ENCODE measurements around the gene SMIM38. TPM values are rescaled to one million over a fixed set of nuclear protein-coding genes. Genes with fewer than 3 reads are reported as not detected.
"Not testable (repeated sequence)": the region's sequence is repeated elsewhere in the genome, so short reads cannot be mapped to it uniquely, and the experiment has no call there.

Gene SMIM38
- polyA plus RNA-seq, 4 donors, result 0.37 to 2.3 (median 0.50) TPM

DNA sequence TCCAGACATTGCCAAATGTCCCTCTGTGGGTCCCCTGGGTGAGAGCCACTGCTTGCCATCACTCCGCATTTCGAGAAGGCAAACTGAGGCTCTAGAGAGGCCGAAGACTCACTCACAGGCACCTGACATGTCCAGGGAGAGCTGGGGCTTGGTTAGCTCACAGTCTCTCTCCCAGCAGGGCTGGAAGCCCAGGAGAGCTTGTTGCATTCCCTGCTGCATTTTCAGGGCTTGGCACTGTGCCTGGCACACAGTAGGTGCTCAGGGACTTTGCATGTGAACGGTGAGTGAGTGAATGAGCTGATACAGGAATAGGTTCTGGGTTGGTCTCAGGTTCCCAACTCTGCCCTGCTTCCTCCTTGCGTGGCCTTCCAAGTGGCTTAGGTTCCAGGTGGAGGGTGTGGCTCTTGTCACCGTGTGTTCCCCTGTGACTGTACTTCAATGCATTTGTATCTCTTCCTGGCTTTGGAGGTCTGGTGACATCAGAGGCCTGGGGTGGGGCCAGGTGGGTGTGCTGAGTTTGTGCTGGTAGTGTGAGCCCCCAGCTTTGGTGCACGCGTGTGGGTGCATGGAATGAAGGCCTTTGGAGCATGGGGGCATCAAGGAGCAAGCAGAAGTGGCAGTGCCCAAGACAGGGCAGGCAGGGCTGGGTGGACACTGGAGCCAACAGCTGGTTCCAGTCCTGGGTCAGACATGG, 18.4 kb upstream of the SMIM38 start:
- no peak for DNase-seq (ENCODE audit: low read depth in 4 of 4, low spot score in 2 of 4)

DNA sequence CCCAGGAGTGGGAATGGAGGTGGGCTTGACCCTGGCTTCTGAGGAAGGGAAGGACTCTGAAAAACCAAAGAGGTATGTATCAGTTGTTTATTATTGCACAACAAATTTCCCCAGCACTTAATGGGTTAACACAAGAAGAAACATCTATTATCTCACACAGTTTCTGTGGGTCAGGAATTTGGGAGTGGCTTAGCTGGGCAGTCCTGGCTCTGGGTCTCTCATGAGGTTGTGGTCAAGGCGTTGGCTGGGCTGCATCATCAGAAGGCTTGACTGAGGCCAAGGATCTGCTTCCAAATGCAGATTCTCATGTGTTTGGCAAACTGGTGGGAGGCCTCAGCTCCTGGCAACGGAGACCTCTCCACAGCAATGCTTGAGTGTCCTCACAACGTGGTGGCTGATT, 17.5 kb upstream of the SMIM38 start:
- no peak for DNase-seq (ENCODE audit: low read depth in 4 of 4, low spot score in 2 of 4)

DNA sequence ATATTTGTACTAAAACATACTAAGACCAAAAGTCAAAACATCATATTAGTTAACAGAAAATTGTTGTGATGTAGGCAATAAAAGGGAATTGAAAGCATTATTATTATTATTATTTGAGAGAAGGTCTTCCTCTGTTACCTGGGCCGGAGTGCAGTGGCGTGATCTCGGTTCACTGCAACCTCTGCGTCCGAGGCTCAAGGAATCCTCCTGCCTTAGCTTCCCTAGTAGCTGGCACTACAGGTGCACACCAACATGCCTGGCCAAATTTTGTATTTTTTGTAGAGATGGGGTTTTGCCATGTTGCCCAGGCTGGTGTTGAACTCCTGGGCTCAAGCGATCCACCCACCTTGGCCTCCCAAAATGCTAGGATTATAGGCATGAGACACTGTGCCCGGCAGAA, 15.6 kb upstream of the SMIM38 start:
- not testable (repeated sequence) for DNase-seq (ENCODE audit: low read depth in 4 of 4, low spot score in 2 of 4)

DNA sequence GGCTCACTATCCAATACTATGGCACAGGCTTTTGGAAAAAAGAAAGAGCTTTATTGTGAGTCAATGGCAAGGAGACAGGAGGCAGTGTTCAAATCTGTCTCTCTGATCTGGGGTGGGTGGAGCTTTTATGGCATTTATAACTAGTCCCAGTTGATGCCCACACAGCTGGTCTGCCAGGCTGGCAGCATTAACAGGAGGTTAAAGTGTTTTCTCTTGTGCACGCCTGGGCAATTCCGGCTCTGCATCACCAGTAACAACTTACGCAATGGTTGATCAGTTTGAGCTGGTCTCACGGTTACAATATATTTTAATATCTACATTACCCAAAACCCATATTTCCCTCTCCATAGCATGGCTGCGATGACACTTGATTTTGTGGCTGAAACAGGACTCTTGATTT, 15.1 kb upstream of the SMIM38 start:
- DNase-seq (ENCODE audit: low read depth in 4 of 4, low spot score in 2 of 4), result no peak

DNA sequence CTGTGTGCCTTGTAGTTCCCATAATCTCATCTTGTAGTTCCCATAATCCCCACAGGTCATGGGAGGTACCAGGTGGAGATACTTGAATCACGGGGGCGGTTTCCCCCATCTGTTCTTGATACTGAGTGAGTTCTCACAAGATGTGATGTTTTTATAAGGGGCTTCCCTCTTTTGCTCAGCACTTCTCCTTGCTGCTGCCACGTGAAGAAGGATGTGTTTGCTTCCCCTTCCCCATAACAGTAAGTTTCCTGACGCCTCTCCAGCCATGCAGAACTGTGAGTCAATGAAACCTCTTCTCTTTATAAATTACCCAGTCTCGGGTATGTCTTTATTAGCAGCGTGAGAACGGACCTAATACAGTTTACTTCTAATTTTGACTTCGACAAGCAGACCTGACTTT, 14.0 kb upstream of the SMIM38 start:
- no peak for DNase-seq (ENCODE audit: low read depth in 4 of 4, low spot score in 2 of 4)

DNA sequence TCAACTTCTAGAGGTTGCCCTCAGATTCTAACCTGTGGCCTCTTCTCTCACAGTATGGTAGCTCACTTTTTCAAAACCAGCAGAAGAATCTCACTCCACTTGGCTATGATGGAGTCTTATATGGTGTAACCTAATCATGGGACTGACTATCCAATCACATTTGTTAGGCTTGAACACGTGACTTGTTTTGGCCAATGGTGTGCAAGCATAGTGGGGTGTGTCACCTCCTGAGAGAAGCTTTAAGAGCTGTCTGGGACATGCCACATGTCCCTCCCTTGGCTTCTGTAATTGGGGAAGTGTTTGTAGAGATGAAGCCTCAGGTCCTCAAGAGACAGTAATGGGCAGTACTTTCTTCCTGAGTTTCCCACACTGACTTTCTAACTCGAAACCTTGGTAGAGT, 12.8 kb upstream of the SMIM38 start:
- no peak for DNase-seq (ENCODE audit: low read depth in 4 of 4, low spot score in 2 of 4)

DNA sequence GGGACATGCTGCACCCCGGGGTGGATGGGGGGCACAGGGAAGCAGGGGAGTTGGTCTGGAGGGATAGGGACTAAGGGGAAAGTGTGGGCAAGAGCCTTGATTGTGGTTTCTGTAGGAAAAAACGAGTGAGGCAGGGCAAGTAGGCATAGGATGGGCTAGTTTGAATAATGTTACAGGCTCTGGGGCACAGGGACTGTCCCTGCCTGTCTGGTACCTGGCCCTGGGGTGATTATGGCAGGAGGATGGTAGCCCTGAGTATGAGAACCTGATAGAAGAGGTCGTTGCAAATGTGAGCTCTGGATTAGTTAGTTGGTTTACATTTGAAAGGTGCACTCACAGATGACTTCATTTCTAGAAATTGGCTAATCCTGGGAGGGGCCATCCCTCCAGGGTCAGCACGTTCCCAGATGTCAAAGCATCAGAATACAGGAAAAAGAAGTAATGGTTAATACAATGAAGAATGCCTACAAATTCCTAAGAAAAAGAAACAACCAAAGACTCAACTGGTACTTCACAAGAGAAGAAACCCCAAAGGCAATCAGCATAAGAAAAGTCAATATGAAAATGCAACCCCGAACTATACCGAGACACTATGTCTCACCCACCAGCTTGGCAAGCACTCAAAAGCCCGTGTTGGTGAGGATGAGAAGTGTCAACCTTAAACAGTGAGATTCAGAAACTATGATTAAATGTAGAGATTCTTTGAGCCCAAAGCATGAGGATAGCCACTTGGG, 11.3 kb upstream of the SMIM38 start:
- DNase-seq (ENCODE audit: low read depth in 4 of 4, low spot score in 2 of 4), result no peak

DNA sequence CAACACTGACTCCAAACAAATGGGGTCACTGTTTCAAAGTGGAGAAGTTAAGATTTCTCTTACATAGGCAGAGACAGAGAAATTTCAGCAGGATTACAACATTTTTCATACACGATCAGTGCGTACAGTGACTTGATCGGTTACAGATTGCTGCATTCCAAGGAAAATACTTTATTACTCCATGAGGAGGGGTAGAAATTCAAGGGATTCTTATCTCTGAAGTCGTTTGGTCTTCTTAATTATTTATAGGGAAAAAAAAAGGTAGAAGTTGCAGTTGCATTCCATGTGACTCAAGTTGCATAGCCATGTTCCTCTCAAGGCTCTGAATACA, 10.7 kb upstream of the SMIM38 start:
- no peak for DNase-seq (ENCODE audit: low read depth in 4 of 4, low spot score in 2 of 4)

DNA sequence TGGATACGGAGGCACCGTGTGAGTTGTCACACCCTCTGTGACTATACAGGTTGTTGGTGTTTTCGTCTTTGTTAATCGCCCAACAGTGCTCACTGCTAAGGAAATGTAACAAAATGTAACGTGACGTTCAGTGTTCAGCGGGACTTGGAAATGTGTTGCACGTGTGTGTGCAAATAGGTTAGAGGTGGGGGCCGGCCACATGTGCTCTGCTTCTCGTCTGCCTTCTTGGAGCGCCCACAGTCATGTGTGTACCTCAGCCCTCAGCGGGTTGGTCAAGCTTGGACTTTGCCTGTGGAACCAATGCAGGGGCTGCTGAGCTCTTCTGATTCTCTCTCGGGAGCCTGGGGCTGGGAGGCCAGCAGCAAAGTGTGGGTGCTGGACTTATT, 7.4 kb upstream of the SMIM38 start:
- no peak for DNase-seq (ENCODE audit: low read depth in 4 of 4, low spot score in 2 of 4)

DNA sequence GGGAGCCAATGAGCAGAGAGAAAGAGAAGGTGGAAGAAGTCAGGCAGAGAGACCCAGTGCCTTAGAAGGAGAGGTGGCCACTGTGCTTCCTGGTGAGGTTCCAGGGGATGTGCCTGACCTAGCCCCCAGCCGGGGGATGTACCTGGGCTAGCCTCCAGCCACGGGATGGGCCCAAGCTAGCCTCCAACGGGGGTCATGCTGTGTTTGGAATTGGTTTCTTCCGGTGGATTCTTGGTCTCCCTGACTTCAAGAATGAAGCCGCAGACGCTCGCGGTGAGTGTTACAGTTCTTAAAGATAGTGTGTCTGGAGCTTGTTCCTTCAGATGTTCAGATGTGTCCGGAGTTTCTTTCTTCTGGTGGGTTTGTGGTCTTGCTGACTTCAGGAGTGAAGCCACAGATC, 6.9 kb upstream of the SMIM38 start:
- no peak for DNase-seq (ENCODE audit: low read depth in 4 of 4, low spot score in 2 of 4)

DNA sequence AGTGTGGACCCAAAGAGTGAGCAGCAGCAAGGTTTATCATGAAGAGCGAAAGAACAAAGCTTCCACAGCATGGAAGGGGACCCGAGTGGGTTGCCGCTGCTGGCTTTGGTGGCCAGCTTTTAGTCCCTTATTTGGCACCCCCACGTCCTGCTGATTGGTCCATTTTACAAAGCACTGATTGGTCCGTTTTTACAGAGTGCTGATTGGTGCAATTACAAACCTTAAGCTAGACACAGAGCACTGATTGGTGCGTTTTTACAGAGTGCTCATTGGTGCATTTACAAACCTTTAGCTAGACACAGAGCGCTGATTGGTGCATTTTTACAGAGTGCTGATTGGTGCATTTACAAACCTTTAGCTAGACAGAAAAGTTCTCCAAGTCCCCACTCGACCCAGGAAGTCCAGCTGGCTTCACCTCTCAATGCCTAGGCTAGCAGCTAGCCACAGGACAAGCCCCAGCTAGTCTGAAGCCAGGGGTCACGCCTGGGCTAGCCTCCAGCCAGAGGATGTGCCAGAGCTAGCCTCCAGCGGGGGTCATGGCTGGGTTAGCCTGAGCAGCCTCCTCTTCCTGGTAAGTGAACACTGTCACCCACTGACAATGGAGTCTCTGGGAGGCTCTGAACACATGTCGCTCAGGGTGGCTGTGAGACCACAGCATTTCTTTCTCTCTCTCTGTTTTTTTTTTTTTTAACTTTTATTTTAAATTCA, 6.2 kb upstream of the SMIM38 start:
- DNase-seq (ENCODE audit: low read depth in 4 of 4, low spot score in 2 of 4), result not testable (repeated sequence)

DNA sequence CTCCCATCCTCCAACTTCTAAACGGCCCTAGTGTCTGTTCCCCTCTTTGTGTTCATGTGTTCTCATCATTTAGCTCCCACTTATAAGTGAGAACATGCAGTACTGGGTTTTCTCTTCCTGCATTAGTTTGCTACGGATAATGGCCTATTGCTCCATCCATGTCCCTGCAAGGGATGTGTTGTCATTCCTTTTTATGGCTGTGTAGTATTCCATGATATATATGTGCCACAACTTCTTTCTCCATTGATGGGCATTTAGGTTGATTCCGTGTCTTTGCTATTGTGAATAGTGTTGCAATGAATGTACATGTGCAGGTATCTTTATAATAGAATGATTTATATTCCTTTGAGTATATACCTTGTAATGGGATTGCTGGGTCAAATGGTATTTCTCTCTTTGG, 5.6 kb upstream of the SMIM38 start:
- DNase-seq (ENCODE audit: low read depth in 4 of 4, low spot score in 2 of 4), result no peak

DNA sequence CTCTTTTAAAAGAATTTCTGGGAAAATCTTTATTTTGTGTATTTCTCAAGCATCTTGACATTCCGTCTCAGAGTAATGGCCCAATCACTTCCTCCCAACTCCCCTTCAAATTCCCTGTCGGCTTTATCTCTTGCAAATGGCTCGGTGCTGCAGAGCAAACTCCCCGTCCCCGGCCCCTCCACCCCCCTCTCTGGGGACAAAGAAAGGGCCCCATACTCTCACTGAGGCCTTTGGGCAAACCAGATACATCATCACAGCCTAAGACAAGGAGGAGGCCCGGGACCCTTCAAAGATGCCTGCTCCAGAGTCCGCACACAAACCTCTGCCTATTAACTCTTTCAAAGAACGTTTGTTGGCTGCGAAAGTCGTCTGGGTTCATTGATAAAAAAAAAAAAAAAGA, 3.9 kb upstream of the SMIM38 start:
- no peak for DNase-seq (ENCODE audit: low read depth in 4 of 4, low spot score in 2 of 4)

DNA sequence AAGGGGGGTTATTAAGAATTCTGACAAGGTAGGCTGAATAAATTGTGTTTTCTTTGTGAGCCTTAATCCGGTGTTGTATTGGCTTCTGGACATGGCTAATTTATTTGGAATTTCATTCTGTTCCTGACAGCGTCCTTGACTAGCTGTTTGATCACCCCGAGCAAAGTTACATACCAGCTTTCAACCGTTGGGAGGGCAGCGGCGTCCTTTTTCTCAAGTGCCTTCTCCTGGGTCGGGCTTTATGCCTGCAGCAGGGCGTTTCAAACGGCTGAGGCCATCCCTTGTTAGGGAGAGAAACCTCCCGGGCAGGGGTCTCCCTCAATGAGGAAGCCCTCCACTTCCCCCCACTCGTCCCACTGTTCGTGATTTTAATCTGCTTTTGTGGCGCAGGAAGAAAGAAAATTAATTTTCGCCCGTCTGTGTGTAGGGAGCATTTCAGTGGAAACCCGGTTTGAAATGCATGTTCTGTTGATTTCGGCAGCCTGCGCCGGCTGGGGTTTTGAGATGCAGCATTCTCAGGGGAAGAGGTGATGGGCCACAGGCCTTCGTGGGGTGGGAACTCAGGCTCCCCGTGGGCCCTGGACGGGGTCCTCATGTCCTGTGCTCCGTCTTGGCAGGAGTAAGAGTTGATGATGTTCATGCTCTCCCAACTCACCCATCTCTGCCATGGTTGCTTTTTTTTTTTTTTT, 2.9 kb upstream of the SMIM38 start:
- no peak for DNase-seq (ENCODE audit: low read depth in 4 of 4, low spot score in 2 of 4)

DNA sequence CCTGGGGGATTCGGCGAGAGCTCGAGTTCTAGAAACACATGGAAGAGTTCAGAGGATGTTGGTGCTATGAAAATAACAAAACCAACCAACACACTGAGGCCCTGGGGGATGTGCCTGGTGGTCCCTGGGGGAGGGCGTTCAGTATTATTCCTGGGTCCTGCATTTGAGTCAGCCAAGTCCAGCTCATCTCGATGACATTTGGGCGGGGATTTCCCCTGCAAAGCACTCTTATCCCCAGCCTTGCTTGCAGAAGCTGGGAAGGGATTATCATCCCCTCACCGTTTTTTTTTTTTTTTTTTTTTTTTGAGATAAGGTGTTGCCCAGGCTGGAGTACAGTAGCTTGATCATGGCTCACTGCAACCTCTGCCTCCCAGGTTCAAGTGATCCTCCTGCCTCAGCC, 2.1 kb upstream of the SMIM38 start:
- no peak for DNase-seq (ENCODE audit: low read depth in 4 of 4, low spot score in 2 of 4)

DNA sequence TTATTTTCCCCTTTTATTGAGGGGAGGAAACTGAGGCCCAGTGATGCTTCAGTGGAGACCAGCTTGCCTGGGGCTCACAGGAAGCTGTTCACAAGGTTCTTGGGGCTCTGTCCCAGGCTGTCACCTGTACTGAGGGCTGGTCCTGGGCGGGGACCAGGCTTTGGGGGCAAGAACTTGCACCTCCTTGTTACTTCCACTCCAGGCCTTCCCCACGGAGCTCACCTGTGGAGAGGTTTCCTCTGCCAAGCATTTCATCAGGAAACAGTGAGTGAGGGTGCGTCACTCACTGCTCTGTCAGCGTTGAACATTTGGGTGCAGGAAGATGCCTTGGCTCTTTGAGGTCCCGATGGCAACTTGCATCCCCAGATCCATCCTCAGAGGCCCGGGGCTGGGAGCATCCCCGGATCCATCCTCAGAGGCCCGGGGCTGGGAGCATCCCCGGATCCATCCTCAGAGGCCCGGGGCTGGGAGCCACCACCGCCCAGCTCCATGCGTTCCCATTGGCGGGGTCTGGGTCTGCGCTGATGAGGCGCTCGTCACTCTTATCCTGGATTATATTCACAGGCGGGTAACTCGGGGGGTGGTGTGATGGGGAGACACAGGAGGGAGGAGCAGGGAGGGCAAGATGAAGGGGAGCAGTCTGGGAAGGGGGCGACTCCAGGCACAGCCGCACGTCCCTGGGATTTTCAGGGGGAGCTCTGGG, 1.4 kb upstream of the SMIM38 start:
- no peak for DNase-seq (ENCODE audit: low read depth in 4 of 4, low spot score in 2 of 4)

DNA sequence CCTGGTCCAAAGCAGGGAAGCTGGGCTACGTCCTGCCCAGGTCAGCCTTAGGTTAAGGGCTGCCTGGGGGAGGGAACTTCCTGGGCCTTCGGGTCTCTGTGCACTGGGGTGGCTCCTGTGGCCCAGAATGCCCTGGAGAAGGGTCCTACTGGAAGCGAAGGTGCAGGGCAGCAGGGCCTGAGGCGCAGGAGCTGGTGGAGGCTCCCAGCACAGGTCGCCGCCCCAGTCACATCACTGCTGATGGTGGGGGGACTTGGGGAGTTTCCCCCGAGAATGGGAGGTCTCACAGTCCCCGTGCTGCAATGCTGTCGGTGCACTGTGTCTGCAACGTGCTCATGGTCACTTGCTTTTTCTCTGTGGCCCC, 815 bp upstream of the SMIM38 start:
- no peak for DNase-seq (ENCODE audit: low read depth in 4 of 4, low spot score in 2 of 4)

DNA sequence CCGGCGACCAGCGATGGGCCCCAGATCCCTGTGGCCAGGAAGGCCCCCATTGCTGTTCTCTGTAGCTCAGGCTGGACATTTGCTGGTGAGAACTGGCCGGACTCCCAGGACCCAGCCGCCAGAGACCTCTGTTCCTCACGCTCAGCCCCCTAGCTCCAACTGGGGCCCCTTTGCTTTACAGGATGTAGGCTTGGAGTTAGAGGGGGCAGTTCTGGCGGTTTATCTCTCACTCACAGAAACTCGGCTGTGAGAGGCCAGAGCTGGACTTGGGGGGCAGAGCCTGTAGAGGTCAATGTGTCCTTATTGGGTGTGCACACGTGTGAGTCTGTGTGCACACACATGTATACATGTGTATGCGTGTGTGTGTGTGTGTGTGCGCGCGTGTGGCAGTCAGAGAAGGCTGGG, 502 bp downstream of the SMIM38 start:
- no peak for DNase-seq (ENCODE audit: low read depth in 4 of 4, low spot score in 2 of 4)

DNA sequence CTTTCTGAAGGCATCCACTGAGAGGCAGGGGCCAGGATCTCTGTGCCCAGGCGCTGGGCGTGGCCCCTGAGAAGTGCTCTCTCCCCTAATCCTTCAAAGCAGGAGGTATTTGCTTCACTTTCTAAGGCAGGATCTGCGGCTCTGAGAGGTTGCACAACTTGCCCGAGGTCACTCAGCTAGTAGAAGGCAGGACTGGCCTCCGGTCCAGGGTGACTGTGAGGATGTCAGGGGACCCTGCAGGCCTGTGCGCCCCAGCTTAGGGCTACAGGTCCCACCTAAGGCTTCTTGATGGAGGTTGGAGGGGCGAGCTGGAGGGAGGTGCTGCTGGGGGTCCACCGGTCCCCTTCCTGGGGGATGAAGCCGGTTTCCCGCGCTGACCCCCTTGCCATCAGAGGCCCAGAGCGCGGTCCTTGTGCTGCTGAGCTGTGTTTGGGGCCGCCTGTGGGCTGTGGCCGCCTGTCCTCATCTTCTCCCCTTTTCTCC, 979 bp downstream of the SMIM38 start:
- DNase-seq (ENCODE audit: low read depth in 4 of 4, low spot score in 2 of 4), result no peak

DNA sequence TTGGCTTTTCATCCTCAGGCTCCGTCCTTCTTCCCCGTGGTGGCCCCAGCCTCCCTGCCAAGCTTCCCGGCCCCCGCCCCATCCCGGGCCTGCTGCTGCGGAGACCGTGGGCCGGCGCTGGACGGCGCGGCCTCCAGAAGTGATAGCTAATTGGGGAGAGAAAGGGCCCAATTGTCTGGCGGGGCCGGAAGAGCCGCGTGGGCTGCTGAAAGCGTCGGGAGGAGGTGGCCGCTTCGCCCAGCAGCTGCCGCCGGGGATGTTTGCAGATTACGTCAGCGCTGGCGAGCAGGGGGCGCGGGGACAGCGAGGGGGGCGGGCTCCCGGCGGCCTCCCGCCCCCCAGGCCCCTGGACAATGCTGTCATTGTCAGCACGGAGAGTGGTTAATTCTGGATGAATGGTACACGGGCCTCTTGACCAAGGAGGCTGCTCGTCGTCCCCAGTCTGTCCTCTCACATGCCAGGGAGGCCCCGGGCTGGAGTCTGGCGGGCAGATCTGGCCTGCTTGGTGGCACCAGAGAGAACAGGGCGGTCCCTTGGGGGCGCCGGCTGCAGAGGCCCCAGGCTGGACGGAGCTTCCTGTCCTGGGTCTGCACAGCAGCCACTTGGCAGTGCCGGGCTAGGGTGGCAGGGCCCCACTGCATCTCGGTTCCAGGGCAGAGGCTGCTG, 1.6 kb downstream of the SMIM38 start:
- DNase-seq (ENCODE audit: low read depth in 4 of 4, low spot score in 2 of 4), result peak in 2 of 4 donors; percentile 51 to 57
